Measurements from ENCODE around the gene RGL1.

Gene RGL1

DNA sequence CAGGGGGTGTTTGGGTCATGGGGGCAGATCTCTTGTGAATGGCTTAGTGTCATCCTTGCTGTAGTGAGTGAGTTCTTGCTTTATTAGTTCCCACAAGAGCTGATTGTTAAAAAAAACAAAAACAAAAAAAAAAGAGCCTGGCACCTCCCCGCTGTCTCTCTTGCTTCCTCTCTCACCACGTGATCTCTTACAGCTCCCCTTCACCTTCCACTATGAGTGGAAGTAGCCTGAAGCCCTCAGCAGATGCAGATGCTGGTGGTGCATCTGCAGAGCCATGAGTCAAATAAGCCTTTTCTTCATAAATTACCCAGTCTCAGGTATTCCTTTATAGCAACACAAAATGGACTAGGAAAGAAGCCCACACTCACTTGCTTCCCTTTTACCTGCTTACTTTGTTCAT lies 17.2 kb upstream of the RGL1 start:
- no peak for DNase-seq

DNA sequence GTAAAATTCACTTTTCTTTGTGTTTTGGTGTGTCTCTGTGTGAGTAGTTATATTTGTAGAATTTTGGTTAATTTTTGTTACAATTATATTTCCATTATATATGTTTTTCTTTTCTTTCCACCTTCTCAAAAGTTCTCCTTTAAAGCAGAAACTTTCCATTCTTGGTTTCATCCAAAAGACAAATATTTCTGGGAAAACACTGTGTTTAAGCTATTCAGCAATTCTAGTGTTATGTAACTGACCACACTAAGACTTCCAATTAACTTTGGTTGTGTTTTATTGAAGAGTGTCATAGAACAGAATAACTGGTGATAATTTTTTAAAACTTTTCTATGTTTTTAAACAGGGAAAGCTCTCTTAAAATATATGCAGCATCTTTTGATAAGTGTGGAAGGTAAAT lies 13.6 kb upstream of the RGL1 start:
- DNase-seq: no peak

DNA sequence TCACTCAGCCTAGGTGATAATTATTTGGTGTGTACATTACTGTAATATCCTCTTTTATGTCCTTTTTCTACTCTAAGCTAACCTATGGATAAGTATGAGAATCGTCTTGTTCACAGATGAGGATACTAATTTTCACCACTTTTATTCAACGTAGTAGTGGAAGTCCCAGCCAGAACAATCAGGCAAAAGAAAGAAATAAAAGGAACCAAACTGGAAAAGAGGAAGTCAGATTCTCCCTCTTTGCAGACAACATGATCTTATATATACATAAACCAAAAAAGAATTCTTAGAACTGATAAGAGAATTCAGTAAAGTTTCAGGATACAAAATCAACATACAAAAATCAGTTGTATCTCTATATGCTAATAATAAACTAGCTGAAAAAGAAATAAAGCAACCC lies 12.6 kb upstream of the RGL1 start:
- DNase-seq: peak; percentile 40 to 64 (median 58)

DNA sequence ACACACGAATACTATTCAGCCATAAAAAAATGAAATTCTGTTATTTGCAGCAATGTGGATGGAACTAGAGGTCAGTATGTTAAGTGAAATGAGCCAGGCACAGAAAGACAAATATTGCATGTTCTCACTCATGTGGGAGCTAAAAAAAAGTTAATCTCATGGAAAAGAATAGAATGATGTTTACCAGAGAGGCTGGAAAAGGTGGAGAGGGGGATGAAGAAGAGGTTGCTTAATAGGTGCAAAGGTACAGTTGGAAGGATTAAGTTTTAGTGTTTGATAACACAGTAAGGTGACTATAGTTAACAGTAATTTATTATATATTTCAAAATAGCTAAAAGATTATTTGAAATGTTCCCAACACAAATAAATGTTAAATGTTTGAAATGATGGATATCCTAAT lies 10.8 kb upstream of the RGL1 start:
- DNase-seq: no peak

DNA sequence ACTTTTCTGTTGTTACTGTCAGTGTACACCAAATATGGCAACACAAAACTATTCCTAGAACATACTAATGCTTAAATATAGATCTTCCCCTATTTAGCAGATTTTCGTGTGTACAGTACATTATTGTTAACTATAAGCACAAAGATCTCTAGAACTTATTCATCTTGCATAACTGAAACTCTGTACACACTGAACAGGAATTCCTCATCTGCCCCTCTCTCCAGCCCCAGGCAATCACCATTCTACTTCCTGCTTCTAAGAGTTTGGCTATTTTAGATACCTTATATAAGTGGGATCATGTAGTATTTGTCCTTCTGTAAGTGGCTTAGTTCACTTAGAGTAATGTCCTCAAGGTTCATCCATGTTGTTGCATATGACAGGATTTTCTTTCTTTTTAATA lies 4.5 kb upstream of the RGL1 start:
- no peak for DNase-seq

DNA sequence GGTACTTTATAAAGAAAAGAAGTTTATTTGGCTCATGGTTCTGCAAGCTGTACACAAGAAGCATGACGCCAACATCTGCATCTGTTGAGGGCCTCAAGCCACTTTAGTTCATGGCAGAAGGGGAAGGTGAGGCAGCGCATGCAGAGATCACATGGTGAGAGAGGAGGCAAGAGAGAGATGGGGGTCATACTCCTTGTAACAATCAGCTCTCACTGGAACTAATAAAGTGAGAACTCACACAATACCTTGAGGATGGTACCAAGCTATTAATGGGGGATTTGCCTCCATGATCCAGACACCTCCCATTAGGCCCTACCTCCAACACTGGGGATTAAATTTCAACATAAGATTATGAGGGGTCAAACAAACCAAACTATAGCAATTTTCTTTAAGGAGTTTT lies 3.3 kb upstream of the RGL1 start:
- no peak for DNase-seq

DNA sequence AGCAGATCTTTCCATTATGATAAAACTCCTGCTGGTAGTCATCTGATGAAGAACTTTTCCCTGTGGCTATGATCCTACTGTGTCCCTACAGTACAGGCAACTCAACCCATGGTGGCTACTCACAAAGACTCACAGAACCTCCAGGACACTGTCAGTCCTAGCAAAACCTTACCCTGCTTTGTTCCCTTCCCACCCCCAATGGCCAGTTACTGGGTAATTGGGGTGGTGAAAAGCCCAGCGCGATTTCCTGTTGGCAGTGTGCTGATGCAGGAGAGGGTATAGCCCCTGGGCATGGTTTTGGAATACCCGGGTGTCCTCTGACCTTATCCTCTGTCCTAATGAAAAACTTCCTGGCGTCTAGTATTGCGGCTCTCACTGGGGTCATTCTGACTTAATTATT lies 533 bp upstream of the RGL1 start:
- DNase-seq: no peak

DNA sequence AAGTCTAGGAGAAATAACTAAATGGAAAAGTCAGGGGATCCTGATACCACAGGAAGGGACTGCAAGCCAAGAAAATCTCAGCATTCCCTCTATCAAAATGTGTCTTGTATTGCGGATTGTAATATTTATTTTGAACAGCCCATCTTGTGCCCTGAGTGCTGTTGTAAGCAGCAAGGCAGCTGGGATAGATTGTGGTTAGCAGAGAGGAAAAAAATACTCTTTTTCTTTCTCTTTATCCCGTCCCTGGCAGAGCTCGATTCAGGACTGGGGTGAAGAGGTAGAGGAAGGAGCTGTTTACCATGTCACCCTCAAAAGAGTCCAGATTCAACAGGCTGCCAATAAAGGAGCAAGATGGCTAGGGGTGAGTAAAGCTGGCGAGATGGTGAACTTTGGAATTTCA lies 1.2 kb downstream of the RGL1 start:
- no peak for DNase-seq

DNA sequence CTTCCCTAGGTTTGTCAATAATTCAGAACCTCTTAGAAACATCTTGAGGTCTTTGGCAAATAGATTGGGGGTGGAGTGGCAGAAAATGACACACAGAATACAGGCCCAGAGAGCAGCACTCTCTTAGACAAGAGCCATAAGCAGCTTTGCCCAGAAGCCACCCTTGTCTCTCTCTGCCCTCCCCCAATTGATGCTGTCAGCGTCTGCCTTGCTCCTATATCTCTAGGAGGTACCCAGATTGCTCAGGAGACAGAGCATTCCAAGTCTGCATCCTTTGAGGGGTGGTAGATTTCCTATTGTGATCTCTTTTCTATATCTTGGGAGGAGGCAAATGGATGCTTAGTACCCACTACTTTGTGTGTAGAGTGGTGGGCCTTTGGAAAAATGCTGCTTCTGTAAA lies 1.8 kb downstream of the RGL1 start:
- DNase-seq: no peak

DNA sequence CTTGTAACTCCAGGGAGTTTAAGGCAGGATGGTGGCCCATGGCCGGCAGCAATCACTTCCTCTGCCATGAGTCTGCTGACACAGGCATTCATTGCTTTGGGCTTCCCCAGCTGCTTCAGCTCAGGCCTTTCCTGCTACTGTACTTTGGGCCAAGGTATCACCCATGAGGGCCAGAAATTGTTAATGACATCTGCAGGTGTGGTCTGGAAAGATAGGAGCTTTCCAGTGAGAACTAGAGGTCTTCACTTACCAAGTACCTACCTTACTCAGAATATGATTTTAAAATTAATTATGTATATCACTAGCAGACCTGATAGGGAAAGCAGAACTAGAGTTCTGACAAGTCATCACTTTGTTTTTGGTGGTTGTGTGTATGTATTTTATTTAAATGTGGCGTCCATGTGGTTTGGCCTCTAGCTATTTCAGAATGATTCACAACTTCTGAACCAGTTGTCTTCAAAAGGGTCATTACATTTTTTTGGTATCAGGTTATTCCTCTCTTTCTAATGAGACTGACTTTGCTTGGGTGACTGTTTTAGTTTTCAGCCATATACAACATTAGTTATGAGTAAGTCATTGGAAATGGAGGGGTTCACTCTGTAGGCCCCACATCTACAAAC lies 2.7 kb downstream of the RGL1 start:
- peak; percentile 79 to 83 (median 83) for DNase-seq

DNA sequence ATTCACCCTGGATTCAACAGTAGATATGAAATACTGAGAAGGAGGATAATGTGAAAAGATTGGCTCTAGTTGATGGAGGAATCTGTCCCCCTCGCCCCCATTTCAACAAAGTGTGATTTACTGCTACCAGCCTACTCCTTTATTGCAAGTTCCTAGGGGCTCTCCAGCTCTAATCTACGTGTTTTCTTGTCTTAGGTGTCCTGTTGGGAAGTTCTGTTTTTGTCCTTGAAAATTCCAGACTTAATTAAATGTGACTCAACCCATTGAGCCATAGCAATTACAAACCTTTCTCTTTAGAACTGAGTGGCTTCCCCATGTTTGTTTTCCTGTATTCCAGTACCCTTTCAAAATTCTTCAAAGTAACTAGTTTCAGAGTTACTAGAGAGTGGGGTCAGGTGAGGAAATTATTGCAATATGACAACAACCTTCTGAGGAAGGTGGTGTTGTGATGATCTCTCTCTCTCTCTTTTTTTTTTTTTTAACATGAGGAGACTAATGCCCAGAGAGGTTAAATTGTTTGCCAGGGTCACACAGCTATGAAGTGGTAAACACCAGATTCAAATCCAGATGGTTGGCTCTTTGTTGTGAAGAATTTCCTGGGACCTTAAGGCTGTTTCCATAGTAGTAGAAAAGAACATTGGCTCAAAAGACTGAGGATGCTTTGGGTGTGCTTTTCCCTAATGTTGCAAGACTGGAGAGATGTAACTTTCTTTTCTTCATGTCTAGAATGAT lies 3.5 kb downstream of the RGL1 start:
- DNase-seq: peak; percentile 58 to 72 (median 61)

DNA sequence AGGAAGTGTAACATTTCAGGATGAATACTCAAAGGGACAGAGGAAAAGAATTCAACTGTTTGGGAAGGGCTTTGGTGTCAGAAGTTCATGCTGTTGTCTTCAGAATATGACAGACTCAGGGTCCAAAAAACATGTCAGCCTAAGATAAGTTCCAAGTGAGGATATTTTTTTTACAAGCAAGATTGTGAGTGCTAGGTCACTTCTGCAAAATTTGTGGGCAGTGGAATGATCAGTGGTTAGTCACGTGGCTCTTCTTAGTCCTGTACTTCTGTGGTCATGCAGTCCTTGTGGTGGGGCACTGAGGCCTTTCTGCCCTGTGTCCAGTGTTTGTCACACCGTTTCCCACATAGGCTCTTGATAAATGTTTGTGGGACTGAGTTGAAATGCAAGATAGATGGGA lies 5.2 kb downstream of the RGL1 start:
- peak; percentile 73 to 82 (median 78) for DNase-seq

DNA sequence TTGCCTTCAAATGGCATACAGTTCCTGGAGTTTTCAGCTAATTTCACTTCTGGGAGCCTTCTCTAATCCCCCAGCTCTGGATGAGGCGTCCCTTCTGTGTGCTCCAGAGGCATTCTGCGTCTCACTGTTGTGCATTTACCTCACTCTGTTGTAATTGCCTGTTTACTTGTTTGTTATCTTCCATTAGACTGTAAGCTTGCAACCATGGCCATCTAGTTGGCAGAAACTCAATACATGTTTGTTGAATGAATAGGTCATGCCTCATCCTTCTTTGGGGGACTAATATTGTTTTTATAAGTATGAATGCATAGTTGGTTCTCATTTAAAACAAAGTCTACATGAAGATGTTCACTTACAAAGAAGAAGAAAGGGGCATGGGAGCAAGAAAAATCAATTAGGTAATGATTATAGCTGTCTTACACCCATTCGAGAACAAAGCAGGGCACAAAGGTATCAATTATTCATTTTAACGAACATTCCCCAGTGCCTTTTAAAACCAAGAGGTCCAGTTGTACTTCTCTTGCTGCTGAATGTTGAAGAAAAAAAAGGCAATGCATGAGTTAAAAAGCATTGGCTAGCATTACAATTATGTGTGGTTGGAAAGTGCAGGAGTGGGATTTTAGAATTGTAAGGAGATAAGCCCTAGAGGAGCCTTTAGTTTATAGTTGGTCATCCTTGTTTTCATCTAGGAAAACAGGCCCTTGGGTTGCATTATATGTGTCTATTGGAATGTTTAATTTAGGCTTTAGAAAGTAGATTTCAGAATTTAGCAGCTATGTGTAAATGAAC lies 6.0 kb downstream of the RGL1 start:
- DNase-seq: no peak

DNA sequence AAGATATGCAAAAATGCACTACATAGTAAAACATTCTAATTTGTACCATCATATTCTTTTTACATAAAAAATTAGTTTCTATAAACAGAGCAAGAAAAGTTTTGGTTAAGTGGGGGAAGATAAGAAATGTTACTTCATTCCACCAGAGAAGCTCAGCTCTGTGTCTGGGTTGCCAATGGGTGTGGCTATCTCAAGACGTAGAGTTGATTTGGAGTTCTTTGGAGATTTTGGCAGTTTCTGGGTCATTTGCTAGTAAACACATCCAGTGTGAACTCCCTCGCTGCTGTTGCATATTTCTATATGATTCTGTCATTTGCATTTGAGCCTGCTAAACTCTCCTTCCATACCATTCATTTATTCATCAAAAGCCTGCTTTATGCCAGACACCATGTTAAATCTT lies 7.2 kb downstream of the RGL1 start:
- no peak for DNase-seq

DNA sequence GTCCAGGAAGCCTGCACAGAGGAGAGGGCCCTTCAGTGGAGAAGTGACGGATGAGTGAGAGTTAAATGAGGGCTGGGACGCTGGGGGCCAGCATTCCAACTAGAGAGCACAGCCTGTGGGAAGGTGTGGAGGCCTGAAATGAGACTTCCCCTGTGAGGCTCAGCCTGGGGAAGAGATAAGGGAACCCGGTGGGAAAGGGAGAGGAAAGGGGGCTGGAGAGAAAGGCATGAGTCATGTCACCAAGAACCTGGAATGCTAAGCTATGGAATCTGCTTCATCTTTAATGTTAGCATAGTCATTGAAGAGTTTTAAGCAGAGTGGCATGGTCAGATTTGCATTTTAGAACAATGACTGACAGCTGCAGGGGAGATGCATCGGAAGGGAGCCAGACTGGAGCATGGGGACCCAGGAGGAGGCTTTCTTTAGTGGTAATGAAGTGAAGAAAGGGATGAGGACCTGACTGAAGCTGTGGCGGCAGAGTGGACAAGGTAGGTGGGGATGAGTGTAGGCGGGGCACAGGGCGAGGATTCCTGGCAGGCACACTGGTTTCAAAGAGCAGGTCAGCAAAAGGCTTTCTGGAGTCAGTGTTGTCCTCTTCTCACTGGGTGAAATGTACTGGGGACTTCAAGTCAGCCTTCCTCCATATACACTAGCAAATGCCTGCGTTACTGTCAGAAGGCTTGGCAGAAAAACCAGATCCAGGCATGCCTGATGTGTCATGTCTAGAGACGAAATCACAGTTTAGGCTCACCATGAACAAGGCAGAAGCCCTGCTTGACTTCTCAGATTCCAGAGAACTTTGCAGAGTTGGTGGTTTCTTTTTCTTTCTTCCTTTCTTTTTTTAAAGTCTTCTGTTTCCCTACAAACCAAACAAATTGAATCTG lies 8.0 kb downstream of the RGL1 start:
- no peak for DNase-seq

DNA sequence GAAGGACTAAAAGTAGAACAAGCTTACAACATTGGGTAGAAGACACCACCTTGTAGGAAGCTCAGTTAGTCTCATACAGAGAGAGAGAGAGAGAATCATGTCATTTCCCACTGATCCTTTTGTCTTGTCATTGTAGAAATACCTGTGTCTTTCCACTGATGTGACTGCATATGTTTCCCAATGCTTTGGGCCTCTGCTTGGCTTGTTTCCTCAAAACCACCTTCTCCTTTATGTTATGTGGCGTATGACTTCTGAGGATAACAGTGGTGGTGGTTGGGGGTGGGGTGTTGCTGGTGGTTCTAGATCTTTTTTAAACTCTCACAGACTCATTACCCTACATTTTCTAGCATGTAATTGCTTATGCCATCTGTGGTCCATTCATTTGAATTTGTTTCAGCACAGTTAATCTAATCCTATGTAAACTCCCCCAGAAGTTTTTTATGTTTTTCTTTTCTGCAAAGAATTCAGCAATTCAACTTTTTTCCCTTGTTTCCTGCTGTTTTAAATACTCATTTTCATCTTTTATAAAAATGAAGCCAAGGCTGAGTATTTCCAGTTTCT lies 9.3 kb downstream of the RGL1 start:
- peak; percentile 37 to 57 (median 42) for DNase-seq

DNA sequence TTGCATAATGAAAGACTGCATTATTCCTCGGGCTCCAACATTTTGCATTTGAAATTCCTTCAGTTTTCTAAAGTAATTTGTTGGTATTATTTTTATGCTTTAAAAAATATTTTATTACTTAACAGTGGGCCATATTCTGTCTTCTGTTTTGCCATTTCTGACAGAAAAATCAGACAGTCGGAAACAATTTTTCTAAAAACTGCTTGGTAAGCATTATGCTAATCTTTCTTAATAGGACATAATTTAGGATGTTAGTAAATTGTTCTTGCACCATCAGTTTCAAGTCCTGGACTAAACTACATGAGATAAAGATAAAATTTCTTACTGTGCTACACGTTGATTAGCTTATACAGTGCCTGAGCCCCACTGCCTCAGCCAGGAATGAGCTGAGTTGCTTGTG lies 11.2 kb downstream of the RGL1 start:
- DNase-seq: no peak

DNA sequence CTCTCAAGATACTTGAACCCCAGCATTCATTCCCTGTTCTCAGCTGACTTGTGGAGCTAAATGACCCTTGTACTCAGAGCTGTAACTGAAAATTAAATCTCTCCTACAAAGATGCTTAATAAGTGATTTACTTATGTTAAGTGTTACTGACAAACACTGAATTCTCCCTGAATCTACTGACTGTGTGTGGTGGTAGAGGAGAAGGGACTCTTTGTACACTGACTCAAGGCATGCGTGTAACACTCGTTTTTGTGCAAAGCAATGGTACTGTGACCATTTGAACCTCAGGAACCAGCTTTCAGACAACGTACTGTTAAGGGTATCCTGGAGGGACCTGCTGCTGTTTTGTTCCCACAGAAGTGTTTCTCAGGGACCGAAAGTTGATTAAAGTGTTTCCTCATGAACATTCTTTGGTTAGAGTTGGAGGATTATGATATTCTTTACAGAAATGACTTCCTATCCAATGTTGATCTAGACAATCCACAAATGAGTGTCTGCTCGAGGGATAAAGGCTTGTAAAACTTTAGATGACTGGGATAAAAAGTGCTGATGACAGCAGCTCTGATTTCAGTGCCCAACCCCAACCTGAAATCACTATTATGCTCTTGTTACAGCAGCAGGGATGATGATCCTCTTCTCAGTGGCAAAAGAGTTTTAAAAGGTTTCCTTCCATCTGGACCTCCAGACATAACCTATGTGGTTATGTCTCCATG lies 12.8 kb downstream of the RGL1 start:
- no peak for DNase-seq

DNA sequence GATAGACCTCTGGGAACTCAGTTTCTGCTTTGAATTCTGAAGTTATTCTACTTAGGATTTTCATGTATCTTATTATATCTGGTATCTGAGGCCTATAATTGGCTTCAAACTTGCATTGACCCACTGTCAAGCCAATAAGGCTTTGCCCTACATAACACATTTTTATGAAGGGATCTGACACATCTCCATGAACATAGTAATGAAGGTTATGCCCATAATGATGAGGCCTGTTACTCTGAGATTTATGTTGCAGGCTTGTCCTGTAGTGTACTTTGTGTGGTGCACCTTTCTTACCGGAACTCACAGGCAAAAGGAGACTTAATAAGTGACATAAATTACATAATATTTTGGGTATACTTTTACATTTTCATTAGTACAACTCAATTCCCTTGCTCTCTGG lies 14.1 kb downstream of the RGL1 start:
- no peak for DNase-seq

DNA sequence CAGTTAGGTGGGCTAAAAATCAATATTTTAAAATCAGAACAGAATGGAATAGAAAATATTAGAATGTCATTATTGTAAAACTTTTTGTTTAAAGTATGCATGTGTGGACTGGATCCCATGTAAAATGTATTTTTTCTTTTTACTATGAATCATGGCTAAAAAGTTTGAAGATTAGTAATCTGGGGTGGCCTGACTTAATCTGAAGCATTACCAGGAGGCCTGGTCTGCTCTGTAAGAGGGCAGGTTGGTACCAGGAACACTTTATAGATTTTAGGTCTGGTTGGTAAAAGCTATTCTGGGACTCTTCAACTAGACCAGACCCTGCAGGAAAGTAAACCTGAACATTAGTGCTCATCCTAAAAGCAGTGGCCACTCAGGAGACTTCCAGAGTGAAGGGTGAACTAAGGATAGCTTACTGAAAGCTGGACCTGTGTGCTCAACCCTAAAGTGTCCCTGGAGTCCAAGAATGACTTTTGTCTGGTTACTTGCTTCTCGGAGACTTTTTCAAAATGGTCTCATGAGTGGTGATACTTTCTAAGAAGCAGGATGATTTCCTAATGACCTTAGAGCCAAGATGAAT lies 16.5 kb downstream of the RGL1 start:
- DNase-seq: peak in 1 of 3 donors; percentile 26

DNA sequence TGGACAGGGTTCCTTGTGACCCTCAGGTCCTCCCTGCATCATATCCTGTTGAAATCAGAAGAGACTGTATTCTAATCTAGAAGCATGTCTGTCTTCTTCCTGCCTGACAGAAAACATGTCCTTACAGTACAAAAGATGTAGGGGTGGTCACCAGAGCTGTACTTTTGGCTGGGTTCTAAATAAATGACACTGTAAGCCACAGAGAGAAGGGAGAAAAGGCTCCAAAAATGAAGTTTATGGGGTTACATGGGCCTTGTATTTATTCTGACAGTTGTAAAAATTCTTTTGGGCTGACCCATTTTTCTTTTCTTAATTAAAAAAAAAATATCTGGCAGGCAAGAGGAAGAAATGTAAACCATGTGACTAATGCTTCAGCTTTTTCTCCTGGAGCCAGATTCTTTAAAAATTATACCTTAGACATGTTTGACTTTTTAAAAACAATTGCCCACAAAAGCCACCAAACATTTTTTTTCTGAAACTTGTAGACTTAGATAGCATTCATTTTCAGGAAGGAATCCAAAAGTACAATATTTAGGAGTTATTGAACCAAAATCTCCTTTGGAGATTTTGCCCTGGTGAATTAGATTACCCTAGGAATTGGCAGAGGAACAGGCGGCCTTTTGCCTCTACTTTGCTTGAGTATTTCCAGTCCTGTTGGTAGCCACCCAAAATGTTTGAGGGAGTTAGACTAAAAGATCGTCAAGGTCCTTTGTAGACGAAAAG lies 17.1 kb downstream of the RGL1 start:
- DNase-seq: no peak

All from suppressor macrophage treated with lipopolysaccharide for 1 hour (primary cell).